GDM1 (cell line): ENCODE results near the gene COL4A2.

ENCODE experiments used
- DNase-seq: peaks from one replicate; lab custom pipeline; 2025; lab: John Stamatoyannopoulos, UW

The COL4A2 gene

DNA sequence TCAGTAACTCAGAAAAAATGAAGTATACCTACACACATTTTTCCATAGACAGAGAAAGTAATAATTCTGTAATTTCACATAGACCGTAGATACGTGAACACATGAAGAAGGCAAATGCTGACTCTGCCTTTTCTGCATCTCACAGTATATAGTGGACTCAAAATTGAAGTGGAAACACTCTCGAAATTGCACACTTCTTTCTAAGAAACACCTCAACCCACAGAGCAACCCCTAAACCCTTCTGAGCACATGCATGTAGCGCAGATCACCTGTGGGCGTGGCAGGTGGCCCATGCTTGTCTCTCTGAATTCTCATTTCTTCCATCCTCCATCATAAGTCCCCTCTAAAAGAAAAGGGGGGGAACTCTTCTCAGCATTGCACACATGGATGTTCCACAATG, 34.9 kb upstream of the COL4A2 start:
- DNase-seq = no peak

DNA sequence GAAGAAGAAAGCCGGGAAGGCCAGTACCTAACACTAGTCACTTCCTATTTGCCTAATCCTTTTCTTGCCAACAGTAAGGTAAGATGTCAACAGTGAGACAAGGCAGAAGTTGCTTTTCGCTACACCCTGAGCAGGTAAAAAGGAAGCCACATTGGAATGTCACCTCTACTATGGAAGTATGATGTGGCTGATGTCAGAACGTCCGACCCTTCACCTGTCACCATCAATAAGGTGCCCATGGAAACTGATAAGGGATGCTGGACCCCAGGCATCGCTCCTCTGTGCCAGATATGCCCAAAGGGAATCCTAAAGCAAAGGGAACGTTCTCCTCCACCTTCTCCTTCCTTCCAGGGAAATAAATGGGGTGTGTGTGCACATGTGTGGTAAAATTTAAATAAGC, 34.4 kb upstream of the COL4A2 start:
- DNase-seq = no peak

DNA sequence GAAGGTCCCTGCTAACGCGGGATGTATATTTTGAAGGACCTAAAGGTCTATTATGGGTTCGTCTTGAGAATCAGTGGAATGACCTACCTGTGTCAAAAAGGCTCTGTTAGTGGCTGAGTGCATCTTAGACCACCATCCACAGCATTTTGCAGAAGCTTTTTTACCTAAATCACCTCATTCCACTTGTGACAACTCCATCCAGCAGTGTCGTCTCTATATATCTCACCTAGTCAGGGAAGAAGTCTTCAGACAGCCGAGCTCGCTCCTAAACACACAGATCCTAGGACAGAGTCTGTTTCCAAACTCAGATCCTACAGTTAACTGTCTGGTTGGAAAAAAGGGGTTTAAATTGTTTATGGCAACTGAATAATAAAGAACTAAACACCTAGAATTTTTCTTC, 33.8 kb upstream of the COL4A2 start:
- no peak for DNase-seq

DNA sequence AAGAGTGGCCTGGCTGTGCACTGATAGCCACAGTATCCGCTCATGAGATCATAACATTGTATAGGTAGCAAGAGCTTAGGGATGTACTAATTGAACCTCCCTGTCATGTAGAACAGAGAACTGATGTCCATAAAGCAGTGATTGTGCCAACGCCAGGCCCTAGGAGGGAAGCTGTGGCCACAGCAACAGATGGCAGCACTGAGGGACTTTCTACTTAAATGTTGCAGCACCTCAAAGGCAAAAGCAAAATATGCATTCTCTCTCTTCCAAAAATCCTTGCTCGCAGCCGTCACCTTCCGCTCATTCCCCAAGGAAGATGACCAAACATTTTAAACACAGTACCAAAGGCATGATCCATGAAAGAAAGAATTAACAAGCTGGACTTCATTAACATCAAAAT, 32.4 kb upstream of the COL4A2 start:
- no peak for DNase-seq

DNA sequence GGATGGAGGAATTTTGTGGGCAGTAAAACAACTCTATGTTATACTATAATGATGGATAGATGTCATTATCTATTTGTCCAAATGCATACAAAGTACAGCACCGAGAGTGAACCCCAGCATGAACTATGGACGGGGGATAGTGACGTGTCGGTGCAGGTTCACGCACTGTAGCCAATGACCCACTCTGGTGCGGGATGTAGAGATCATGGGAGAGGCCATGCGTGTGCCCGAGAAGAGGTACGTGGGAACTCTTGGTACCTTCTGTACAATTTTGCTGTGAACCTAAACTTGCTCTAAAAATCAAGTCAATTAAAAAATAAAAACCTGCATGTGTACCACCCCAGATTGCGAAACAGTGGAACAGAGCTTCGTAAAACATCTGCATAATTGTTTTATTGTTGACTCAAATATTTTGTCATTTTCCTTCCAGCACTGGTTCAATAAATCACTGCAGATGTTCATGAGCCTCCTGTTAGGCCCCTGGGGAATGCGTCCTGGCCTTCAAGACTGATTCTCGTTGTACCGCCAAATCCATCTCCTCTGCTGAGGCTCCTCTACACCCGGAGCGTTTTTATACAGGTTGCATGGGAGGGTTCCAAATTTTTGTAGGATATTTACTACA, 31.0 kb upstream of the COL4A2 start:
- no peak for DNase-seq

DNA sequence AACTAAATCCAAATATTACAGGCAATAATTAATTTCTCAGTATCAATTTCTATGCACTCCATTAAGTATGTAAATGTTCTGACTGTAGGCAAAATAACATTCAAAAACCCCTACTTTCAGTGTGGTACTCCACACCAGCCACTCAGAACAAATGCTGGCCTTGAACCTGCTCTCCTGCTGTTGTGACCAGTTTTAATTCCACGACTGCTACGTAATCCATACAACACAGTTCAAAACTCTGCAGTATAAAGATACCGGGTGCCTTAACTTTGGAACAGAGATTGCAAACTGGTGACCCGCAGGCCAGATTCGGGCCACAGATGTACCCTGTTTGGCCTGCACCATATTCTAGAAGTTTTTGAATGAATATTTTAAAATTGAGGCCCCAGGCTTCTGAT, 30.5 kb upstream of the COL4A2 start:
- no peak for DNase-seq

DNA sequence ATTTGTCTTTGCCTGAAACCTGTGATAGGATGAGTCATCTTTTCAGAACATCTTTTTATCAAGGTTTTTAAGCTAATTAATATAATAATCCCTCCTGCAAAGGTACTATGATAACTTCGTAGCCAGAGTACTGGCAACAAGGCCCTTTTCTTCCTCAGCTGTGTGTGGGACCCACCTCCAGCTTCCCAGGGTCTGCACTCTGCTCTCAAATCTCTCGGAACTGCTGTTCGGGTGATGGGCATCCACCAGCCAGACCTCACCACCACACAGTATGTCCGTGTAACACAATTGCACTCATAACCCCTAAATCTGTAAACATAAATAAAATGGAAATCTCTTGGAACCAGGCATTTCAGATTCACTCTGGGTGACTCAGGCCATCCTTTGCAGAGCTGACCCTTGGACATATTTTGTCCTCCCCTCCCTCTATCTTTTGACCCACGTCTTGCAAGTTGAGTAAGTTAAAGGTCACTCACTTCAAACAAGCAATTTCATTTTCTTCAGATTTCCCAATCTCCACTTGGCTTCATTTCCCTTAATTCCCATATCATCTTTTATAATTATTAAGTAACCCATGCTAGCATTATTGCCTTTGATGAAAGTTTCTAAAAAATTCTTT, 29.6 kb upstream of the COL4A2 start:
- no peak for DNase-seq

DNA sequence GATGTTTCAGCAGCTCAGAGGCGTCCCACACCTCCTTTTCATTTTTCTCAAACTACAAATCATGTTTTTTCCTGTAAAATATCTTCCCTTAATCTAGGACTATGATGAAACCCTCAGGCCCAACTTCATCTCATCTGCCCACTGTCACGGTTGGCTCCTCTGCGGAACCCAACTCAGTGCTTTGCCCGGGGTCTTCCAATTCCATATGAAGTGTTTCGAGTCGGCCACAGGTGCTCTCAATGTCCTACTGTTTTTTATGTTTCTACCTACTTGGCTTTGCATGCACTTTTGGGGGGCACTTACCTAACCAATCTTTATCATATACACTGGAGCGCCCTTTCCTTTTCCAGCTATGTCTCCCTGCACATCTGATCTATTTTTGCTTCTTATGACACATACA, 28.2 kb upstream of the COL4A2 start:
- DNase-seq = no peak

DNA sequence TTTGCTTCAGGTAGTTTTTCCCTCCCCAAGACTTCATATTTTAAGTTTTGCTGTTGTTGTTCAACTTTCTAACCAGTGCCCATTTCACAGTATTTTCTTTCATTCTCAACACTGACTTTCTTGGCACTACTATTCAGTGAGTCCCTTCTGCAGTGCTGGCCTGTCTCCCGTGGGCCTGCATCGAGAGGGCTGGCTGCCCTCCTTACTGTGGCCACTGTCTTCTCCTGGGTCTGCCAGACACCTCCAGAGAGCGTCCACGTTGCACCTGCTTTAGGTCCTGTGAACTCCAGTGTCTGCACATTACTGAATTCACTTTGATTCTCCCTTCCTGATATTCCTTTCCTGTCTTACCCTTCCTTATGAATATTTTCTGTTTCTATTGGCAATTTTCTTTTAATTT, 27.4 kb upstream of the COL4A2 start:
- no peak for DNase-seq

DNA sequence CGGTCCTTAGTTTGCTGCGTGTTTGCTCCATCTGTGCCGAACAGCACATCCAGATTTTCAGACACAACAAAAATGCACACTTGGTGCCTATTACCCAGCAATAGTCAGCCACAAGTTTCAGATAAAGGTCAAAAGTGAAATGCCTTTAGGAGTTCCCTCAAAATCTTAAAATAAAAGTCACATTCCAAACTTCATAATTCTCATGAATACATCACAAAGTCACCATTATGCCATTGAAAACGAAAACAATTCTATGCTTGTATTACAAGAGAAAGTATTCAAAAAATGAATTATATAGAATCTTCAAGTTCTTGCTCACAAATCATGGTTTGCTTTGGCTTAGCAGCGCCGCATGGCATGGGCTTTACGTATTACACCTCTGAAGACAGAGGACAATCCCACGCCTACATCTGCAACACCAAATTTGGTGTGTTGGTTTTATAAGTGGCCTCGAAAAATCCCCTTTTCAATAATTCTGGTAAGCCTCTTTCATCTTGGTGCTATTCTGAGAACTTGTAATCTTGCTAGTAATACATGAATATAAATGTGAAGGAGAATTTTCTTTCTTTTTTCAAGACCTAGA, 26.8 kb upstream of the COL4A2 start:
- no peak for DNase-seq

DNA sequence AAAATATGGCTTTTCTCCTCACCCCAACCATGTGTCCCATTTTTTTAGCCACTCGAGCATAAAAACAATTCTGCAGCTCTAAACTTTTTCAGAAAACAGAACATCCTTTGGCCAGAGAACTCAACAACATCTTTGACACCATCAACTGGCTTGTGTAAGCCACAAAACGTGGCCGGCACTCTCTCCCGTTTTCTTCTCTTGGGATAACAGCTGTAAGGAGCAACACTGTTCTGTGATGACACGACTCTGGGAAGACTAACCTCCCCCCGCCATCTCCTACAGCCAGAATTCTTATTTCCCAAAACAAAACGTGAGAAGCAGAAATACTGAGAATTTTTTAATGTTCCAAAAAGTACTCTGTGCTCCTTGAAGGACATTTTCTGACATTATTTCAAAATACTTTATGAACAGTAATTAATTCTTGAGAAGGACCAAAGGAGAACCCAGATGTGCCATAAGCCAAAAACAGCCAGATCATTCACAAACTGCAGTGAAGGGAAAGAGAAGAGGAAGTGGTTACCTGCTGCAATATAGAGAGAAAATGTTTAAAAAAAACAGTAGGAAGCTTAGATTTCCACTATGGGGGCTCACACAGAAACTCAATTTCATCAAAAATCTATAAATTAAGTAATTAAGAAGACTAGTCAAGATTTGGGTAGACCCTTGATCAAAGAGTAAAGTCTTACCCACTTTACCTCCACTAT, 25.9 kb upstream of the COL4A2 start:
- no peak for DNase-seq

DNA sequence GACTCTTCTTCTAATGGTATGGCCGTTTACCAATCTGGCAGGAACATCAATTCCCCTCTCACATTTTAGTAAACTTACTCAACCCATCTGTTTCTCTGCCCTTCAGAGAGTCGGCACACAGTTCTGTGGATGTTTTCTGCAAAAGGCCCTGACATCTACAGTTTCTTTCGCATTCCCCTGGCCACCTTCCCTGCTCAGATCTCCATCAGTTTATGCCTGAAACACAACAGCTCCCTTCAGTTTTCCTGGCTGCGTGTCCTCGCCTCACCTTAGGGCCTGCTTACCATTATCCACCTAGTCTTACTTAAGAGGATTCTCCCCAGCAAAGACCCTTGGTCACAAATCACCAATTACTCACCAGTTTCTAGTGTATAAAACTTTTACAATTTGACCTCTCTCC, 25.3 kb upstream of the COL4A2 start:
- DNase-seq = no peak

DNA sequence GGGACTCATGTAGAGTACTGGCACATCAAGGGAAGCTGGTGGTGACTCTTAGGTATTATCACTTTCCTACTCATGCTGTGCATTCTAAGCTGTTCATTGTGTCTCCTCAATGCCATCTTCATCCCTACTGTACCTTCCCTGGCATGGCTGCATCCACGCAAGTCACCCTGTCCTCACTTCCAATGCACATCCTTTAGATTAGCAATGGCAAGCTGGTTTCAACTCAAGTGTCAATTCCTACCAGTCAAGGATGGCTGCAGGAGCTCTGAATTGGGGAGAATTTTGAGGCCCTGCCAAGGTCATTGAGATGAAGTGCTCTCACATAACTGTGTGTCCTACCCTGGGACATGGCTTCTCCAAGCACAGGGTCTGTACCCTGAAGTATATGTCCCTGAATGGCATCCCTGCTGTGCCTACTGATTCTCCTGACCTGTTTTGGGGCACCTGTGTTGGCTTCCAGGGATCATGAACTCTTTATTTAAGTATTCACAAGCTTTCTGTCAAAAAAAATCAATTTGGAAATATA, 24.7 kb upstream of the COL4A2 start:
- DNase-seq = no peak

DNA sequence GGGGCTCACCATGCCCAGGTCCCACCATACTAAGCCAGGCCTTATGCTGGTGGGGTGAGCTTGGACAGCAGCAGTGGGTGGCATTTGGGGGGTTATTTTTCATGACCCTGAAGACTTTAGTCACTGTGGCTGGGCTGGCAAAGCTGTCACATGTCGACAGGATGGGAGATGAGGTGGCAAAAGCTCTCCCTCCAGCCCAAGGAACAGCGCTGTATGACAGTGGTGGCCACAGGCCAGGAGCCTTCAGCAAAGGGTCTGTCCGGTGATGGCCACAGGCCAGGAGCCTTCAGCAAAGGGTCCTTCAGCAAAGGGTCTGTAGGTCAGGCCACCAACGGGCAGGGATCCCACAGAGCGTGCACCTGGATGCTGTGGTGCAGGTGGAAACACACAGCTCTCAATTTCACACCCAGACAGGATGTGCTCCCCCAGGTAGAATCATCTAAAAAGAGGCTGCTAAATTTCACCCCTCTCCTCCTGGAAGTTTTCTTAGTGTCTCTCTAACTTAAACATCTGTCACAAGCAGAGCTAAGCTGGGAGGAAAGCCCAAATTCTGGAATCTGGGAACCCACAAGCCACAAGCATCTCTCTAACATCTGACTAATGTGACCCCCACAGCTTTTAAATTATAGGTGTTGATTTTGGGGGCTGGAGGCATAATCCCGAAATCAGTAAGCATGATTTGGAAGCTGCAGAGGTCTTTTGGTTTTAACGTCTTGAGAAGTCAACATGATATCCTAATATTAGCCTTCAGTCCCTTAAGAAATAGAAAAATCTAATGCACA, 23.2 kb upstream of the COL4A2 start:
- no peak for DNase-seq

DNA sequence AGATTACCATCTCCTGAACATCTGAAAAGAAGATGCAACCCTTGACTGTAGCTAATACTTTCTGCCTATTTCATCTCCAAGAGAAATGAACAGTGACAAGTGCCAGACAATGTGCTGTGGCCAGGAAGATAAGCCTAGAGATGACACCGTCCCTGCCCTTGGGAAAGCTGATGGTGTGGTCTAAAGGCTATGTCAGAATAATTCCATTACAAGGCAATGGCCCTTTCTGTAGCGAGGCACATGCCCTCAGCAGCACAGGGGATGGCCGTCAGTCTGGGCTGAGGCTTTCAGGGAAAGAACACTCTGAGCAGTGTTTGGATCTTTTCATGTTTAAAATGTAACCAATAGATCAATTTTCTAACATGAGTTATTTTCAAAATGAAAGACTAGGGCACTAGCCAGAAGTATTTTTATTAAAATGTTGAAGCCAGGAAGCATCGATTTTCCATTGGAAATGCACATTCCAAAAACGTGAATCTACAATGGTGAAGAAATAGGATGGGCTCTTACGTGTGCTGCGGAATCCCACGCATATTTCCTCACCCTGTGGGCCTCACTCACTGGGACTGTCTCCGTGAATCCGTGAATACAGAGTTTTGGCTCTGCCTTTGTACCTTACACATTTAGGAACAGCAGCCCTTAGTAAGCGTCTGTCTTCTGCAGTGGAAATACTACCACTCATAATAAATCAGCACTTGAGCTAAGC, 22.2 kb upstream of the COL4A2 start:
- no peak for DNase-seq

DNA sequence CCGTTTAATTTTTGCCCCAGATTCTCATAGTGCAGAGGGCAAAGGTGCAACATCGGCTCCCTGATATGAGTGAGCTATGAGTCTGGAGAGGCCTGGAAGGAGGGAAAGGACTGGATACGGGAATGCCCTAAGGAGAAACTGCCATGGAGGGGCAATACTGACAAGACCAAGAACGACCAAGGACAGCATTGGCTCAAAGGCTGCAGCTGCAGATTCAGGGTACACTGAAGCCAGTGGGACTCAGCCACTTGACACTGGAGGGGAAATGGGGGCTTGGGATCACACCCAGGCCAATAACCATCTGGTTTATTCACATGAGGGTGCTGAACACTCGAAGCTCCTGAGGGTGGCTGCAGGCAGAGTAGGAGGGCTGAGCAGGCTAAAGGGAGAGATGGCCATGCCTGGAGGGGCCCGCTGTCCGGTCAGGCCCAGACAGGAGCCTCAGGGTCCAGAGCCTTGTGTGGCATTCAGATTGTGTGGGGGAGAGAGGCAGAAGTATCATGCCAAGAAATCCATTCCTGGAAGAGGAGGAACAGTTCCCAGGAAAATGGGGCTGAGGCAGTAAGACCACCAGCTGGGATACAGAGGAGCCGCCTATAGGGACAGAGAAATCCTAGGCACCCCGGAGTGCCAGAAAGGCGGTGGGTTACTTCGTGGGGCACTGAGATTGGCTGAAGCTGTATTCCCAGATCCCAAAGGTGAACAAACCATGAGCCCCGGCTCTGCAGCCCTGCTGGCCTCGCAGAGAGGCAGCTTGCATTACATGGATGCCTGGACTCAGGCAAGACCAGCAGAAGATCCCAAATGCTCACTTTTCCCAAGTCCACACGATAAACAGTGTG, 20.9 kb upstream of the COL4A2 start:
- DNase-seq = no peak

DNA sequence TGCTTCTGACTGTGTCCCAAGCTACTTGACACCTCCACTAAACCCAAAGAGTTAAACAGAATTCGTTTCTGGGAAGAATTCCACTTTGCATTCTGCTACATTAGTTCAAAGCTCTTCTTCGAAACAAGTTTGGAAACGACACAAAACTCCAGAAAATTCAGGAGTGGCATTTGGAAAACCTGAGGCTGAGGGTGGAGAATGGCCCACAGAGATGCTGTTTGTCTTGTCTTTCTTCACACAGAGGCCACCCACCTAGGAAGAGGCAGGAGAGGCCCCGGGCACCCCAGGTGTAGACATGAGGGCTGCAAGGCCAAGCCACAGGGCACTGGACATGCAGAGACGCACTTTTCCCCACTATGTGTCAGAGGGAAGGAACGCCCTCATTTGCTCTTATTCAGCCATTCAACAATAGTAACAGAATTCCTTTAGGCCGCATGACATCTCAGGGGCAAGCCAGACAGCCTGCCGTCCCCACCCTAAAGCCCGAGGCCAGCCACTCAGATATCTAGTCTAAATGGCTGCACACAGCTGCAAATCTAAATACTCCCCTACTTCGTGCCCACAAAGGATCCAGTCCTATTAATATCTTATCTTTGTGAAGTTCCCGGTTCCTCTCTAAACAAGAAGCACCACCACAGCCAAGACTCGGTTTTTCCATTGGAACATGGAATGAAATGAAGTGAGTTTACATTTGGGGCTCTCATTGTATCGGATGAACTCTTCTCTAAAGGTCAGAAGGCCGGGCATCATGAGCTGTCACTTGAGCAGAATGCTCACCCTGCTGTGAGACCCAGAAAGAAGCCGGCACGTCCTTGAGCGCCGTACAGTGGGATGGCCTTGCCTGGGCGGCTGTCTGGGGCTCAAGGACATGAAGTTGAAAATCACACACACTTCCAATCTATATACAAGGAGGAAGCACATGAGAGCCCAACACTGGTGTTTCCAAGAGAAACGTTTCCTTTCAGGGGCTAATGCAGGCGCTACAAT, 20.0 kb upstream of the COL4A2 start:
- DNase-seq = no peak

DNA sequence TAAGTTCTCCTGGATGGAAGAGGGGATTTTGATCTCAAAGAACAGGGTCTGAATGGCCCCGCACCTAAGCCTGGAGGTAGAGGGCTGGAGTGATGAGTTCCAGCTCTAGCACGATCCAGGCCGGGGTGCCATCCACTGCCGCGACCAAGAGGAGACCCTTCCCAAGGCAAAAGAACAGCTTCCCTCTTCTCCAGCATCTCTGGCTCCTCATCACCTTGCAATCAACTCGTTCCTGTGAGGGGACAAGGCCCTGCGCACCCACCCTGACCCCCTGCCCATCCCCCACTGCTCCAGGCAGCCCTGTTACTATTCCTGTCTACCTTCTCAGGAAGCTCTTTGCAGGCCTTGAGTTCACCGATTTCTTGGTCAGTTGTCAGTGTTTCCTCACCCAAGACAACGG, 17.9 kb upstream of the COL4A2 start:
- no peak for DNase-seq

DNA sequence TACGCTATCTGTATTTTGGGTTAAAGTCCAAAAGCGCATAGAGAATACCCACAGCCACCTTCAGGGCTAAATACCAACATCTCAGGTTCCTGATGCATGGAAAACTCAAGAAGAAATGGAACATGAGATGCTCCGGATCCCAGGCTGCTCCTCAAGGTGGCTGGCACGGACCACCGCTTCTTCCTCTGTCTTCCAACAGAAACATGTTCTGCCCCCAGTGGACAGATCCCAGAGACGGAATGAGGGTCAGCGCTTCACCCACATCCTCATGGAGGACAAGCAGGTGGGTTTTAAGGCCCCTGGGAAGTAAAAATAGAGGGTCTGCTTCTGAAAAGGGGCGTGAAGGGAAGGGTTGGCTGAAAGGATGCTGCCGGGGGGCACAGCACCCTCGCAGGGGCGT, 17.4 kb upstream of the COL4A2 start:
- no peak for DNase-seq

DNA sequence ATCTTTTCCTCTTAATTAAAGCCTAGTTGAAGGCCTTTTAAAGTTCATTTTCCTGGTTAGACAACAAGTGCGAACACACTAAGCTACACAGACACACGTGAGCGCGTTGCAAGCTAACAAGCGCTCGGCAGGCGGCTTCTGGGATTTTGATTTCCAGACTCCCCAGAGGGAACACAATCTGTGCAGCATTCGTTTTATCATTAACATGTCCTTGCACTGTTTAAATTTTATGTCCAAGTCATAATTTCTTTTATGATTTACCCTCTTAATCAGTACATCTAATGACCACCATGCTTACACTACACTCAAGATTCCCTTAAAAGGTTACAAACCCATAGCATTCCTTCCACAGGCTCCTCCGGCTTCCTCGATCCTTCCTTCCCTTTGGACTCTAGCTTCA, 16.9 kb upstream of the COL4A2 start:
- no peak for DNase-seq
